T-helper 17 cell (primary cell): ENCODE results near the gene DSPP. TPM values are rescaled to one million over a fixed set of nuclear protein-coding genes. Genes with fewer than 3 reads are reported as not detected.
A peak's percentile ranks its signal among the peaks of the same experiment; 100 is the strongest.
"Not testable (repeated sequence)": the region's sequence is repeated elsewhere in the genome, so short reads cannot be mapped to it uniquely, and the experiment has no call there.

Source experiments
- ATAC-seq: fragments of 150-1000 bp; cut with Tn5 transposase; 2 replicates; pipeline ENCODE4 v1.10.0; 2021; ENCODE audit warnings: mild to moderate bottlenecking, moderate library complexity
- DNase-seq, 3 donors: peaks; one replicate each; pipeline versions ENCODE4 v3.0.0 to v3.0.0-alpha.2; 2020 to 2021
- H3K9me3 ChIP-seq: one replicate; pipeline ENCODE4 v1.7.0; 2013; ENCODE audit warnings: low read length, mild to moderate bottlenecking; ENCODE audit not compliant: control insufficient read depth, poor library complexity, severe bottlenecking
- H3K27ac Mint-ChIP-seq: one replicate; pipeline ENCODE4 v1.8.0; 2022; ENCODE audit warnings: mild to moderate bottlenecking, moderate library complexity, mixed read lengths
- H3K27me3 Mint-ChIP-seq: one replicate; pipeline ENCODE4 v1.8.0; 2022; ENCODE audit warnings: mixed read lengths
- H3K36me3 Mint-ChIP-seq: one replicate; pipeline ENCODE4 v1.8.0; 2022; ENCODE audit warnings: low read depth, mixed read lengths
- H3K4me1 Mint-ChIP-seq: one replicate; pipeline ENCODE4 v1.8.0; 2022; ENCODE audit warnings: mild to moderate bottlenecking, mixed read lengths
- H3K4me3 Mint-ChIP-seq: one replicate; pipeline ENCODE4 v1.8.0; 2022; ENCODE audit warnings: mild to moderate bottlenecking, moderate library complexity, mixed read lengths
- total RNA-seq, 4 donors: library from RNA in 2 of 4; stranded (reverse) in 2 of 4; gene quantifications; one replicate each; pipeline ENCODE4 v1.2.3 and lab custom pipeline; 2022 to 2026

Gene DSPP
- total RNA-seq (not detected), total RNA-seq (lab: John Stamatoyannopoulos, UW) (0 reads per million in 2 donors)

DNA sequence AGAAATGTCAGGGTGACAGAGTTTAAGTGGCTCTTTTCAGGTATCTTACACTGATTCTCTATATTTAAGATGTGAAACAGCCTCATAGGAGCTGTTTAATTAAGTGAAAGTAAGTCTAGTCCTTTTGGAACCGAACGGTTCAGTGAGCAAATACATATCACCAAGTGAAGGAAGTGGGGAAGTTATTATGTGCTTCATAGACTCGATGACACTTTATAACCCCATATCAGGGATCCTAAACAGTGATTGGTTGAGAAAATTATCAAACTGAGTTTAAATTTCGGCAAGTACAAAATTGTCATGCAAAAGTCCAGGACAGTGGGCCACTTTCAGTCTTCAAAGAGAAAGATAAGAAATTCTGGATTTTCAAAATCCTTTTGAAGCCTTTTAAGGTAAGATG lies at the start of gene DSPP:
Gene DSPP, plus strand, starts transcription at position 301 of the 400 bp plus-strand sequence. CDS start 2,380 bp downstream, outside the sequence.
- Mint-ChIP-seq H3K27ac (no peak within 1 kb of the TSS), H3K36me3 (no peaks in the 10 kb centered on the region), H3K4me3 (no peak within 1 kb of the TSS), H3K27me3 (peaks cover 22% of the 10 kb centered on the region), H3K4me1 (no peaks in the 10 kb centered on the region)
- no peaks in the 10 kb centered on the region for H3K9me3 ChIP-seq
- ATAC-seq, result no peak
- no peak for DNase-seq

DNA sequence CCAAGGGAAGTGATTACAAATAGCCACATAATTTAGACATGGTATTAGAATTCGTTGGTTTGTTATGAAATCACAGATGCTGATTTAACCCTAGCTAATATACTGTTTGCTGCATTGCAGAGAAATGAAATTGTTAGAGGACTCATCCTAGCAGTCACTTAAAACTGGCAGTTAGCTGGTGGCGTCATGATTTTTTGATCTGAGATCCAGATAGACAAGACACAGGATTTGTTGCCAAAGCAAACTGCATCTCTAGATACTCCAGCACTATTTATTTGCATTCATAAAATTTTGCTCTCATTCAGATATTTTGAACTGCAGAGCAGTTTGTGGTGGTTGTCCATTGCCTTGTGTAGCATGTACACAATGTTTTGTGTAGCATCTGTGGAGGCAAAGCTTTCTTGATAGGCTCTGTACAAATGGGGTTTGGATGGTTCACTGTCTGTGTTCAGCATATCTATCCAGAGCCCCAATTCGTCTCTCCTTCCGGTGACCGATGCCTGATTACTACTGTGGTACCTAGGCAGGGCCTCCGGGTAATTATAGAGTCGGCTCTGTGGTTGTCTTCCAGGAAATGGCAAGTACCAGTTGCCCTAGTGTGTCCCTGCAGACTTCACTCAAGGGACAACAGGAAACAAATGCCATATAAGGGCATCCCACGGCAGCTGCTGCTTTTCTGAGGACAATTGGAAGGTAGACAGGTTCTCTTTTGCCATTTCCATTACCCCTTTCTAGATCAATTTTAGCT lies 49.1 kb upstream of the DSPP start:
- DNase-seq (no peak), ATAC-seq (peak; percentile 86)
- Mint-ChIP-seq H3K27me3 (no peaks in the 10 kb centered on the region), H3K27ac (peak overlapping the region; percentile 6), H3K4me3 (no peak overlapping the region), H3K36me3 (no peaks in the 10 kb centered on the region), H3K4me1 (peaks cover 5% of the 10 kb centered on the region)
- H3K9me3 ChIP-seq, result no peaks in the 10 kb centered on the region

- Mint-ChIP-seq H3K27ac (no peak overlapping the region), H3K4me3 (no peak overlapping the region), H3K27me3 (no peaks in the 10 kb centered on the region), H3K4me1 (peaks cover 5% of the 10 kb centered on the region), H3K36me3 (no peaks in the 10 kb centered on the region)
- H3K9me3 ChIP-seq, result no peaks in the 10 kb centered on the region
- ATAC-seq (no peak), DNase-seq (no peak)
Measured at GRCh38 chr4:87560802-87561201, 47.5 kb upstream of the DSPP start.

DNA sequence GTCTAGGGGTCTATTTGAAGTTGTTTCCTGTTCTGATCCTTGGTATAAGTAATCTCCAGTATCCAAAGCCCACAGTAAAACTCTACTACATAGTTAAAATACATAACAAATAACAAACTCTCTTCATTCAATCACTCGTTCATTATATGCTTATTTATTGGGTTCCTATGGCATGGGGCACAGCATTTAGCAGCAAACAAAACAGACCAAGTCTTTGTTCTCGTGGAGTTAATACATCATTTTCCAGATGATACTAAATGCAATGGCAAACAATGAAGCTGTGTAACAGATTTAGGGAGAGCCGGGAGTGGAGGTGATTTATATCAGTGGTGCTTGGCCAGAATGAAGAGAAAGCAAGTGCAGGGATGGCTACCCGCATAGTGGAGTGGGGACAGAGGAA lies 42.6 kb upstream of the DSPP start:
- Mint-ChIP-seq H3K36me3 (no peaks in the 10 kb centered on the region), H3K4me1 (no peaks in the 10 kb centered on the region), H3K27ac (no peak overlapping the region), H3K27me3 (peaks cover 13% of the 10 kb centered on the region), H3K4me3 (no peak overlapping the region)
- H3K9me3 ChIP-seq, result no peaks in the 10 kb centered on the region
- ATAC-seq, result no peak
- DNase-seq, result no peak

GRCh38 chr4:87566276-87566675 lies 42.1 kb upstream of the DSPP start:
- Mint-ChIP-seq H3K36me3 (no peaks in the 10 kb centered on the region), H3K27me3 (peaks cover 15% of the 10 kb centered on the region), H3K4me1 (no peaks in the 10 kb centered on the region), H3K4me3 (no peak overlapping the region), H3K27ac (no peak overlapping the region)
- DNase-seq (no peak), ATAC-seq (no peak)
- H3K9me3 ChIP-seq, result no peaks in the 10 kb centered on the region

- no peak for DNase-seq
- Mint-ChIP-seq H3K27me3 (peaks cover 15% of the 10 kb centered on the region), H3K36me3 (no peaks in the 10 kb centered on the region), H3K4me3 (no peak overlapping the region), H3K4me1 (no peaks in the 10 kb centered on the region), H3K27ac (no peak overlapping the region)
- no peak for ATAC-seq
- no peaks in the 10 kb centered on the region for H3K9me3 ChIP-seq
Measured at GRCh38 chr4:87567191-87567590, 41.1 kb upstream of the DSPP start.

GRCh38 chr4:87570290-87570805 lies 38.0 kb upstream of the DSPP start:
- Mint-ChIP-seq H3K36me3 (no peaks in the 10 kb centered on the region), H3K27ac (no peak overlapping the region), H3K27me3 (peaks cover 24% of the 10 kb centered on the region), H3K4me1 (no peaks in the 10 kb centered on the region), H3K4me3 (no peak overlapping the region)
- no peak for ATAC-seq
- no peak for DNase-seq
- no peaks in the 10 kb centered on the region for H3K9me3 ChIP-seq

GRCh38 chr4:87574376-87574775 lies 34.0 kb upstream of the DSPP start:
- H3K4me1 Mint-ChIP-seq, DNase-seq, H3K4me3 Mint-ChIP-seq, H3K27ac Mint-ChIP-seq, H3K9me3 ChIP-seq, H3K36me3 Mint-ChIP-seq, ATAC-seq: not testable (repeated sequence)
- peaks cover 19% of the 10 kb centered on the region for H3K27me3 Mint-ChIP-seq

GRCh38 chr4:87574996-87575395 lies 33.3 kb upstream of the DSPP start:
- Mint-ChIP-seq H3K36me3 (no peaks in the 10 kb centered on the region), H3K27ac (no peak overlapping the region), H3K4me3 (no peak overlapping the region), H3K4me1 (no peaks in the 10 kb centered on the region), H3K27me3 (peaks cover 19% of the 10 kb centered on the region)
- DNase-seq (no peak), ATAC-seq (no peak)
- no peaks in the 10 kb centered on the region for H3K9me3 ChIP-seq

DNA sequence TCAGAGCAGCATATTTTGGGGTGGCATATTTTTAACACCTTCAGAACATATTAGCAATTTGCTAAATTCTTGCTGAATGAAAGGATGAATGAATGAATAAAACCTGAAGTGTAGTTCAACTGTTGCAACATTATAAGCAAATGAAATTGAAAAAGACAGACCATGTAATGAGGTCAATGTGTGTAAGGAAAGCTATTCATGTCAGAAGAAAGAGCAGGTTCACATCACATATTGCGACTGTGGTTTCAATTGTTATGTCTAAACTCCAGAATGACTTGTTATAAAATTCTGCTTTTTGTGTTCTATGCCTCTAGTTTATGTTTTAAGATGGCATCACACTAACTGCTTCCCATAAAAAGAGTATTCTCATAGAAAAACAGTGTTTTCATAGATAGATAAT lies 32.9 kb upstream of the DSPP start:
- DNase-seq (no peak), ATAC-seq (no peak)
- H3K9me3 ChIP-seq, result no peaks in the 10 kb centered on the region
- Mint-ChIP-seq H3K4me1 (no peaks in the 10 kb centered on the region), H3K4me3 (no peak overlapping the region), H3K27ac (no peak overlapping the region), H3K27me3 (peaks cover 19% of the 10 kb centered on the region), H3K36me3 (no peaks in the 10 kb centered on the region)

GRCh38 chr4:87575983-87576382 lies 32.3 kb upstream of the DSPP start:
- no peaks in the 10 kb centered on the region for H3K36me3 Mint-ChIP-seq
- H3K27me3 Mint-ChIP-seq, result peaks cover 13% of the 10 kb centered on the region
- no peak overlapping the region for H3K4me3 Mint-ChIP-seq
- no peak overlapping the region for H3K27ac Mint-ChIP-seq
- no peaks in the 10 kb centered on the region for H3K9me3 ChIP-seq
- ATAC-seq (no peak), DNase-seq (no peak)
- H3K4me1 Mint-ChIP-seq, result no peaks in the 10 kb centered on the region

GRCh38 chr4:87579478-87579877 lies 28.9 kb upstream of the DSPP start:
- no peaks in the 10 kb centered on the region for H3K4me1 Mint-ChIP-seq
- H3K36me3 Mint-ChIP-seq, result no peaks in the 10 kb centered on the region
- H3K4me3 Mint-ChIP-seq, result no peak overlapping the region
- no peaks in the 10 kb centered on the region for H3K9me3 ChIP-seq
- DNase-seq (no peak), ATAC-seq (no peak)
- peaks cover 5% of the 10 kb centered on the region for H3K27me3 Mint-ChIP-seq
- no peak overlapping the region for H3K27ac Mint-ChIP-seq

DNA sequence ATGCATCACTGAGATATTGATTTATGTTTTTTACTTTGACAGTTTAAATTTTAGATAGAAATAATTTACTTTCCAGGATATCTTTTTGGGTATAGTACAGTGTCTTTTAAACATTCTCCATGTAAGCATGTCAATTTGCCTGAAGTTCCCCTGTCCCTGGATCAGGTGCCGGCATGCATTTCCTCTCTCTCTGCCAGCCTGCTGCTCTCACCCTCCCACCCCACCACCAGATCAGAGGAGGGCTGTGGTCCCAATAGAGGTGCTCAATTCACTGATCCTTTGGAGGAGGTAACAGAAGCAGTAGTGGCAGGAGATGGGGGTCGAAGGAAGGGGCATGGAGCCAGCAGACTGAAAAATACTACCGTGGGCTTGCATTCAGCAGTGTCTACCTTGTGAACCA lies 28.3 kb upstream of the DSPP start:
- no peaks in the 10 kb centered on the region for H3K9me3 ChIP-seq
- Mint-ChIP-seq H3K4me3 (no peak overlapping the region), H3K27me3 (peaks cover 5% of the 10 kb centered on the region), H3K27ac (no peak overlapping the region), H3K4me1 (no peaks in the 10 kb centered on the region), H3K36me3 (no peaks in the 10 kb centered on the region)
- ATAC-seq (no peak), DNase-seq (no peak)
